ENCODE data around the gene BTBD9. TPM values are rescaled to one million over a fixed set of nuclear protein-coding genes. Genes with fewer than 3 reads are reported as not detected.

Gene BTBD9
- total and polyA plus RNA-seq, 2 of the 13 experiments (the other 11 are each of a cell fraction or from before 2014, with no cell fraction given), result 1.2 to 3.0 TPM

GRCh38 chr6:38648629-38649028 is 8.9 kb upstream of the BTBD9 start (continued):
- TF ChIP-seq ZNF431 (CRISPR knock-in tag; IDR thresholded peaks at IDR 0.05; ENCODE audit: borderline replicate concordance, low read depth) (no peak), ZNF530 (CRISPR knock-in tag; IDR thresholded peaks at IDR 0.05; ENCODE audit: low read depth) (no peak), ZNF580 (CRISPR knock-in tag; IDR thresholded peaks at IDR 0.05; ENCODE audit: borderline replicate concordance, low read depth) (no peak)

DNA sequence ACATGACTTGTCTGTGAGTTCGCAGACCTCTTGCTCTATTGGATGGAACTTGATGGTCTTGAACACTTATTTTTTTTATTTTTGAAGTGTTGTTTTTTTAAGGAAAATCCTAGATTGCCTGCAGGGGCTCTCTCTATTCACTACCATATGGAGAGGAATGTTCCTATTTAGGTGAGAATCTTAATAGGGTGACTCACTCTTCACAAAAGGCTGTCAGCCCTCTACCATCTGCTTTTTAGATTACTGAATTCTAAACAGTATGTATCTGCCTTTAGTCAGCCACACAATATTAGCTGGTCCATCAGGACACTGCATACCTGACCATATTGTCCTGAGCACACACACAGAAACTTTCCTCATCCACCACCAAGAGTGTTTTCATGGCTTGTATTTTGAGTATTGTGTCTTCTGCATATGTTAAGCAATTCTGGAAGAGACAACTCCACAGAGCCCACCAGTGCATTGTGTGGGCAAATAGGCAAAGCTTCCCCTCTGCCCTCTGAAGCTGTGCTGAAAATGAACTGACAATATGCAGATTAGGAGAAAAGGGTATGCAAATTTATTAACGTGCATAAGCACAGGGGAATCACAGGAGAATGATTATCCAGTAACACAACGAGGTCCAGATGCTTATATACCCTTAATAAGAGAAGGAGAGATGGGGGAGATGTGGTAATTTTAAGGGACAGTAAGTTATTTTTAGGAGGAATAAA is 6.6 kb upstream of the BTBD9 start:
- Histone ChIP-seq H3K4me1 (ENCODE audit: insufficient read depth, low read length) (no peaks in the 10 kb centered on the region), H3K27ac (ENCODE audit: extremely low read length, insufficient read depth, low read length) (no peak overlapping the region), H2AFZ (ENCODE audit: low read length) (no peak overlapping the region), H3K9ac (ENCODE audit: insufficient read depth, low read depth, low read length) (no peak overlapping the region), H3K9me3 (ENCODE audit: low read length) (no peaks in the 10 kb centered on the region), H3K36me3 (replicated peaks in 1 of 2; ENCODE audit: control insufficient read depth in 1 of 2, insufficient read depth in 2 of 2, low read length in 2 of 2) (no peaks in the 10 kb centered on the region), H3K4me2 (ENCODE audit: low read depth, low read length) (no peak overlapping the region), H3K79me2 (ENCODE audit: insufficient read depth, low read length) (no peaks in the 10 kb centered on the region), H3K4me3 (replicated peaks in 1 of 3; ENCODE audit: insufficient read depth in 1 of 3, low read depth in 2 of 3, low read length in 3 of 3) (no peak overlapping the region), H3K27me3 (ENCODE audit: control insufficient read depth in 1 of 2, insufficient read depth in 2 of 2, low read length in 2 of 2) (no peaks in the 10 kb centered on the region), H4K20me1 (ENCODE audit: insufficient read depth, low read length) (no peaks in the 10 kb centered on the region)
- FAIRE-seq (no peak), ATAC-seq (no peak), DNase-seq (ENCODE audit: low spot score) (no peak)
- ChIA-PET POLR2A (no interaction called here), CTCF (ENCODE audit: low intra/inter-chr PET ratio, low total read pairs) (no interaction called here)
- intact Hi-C loops (cut with micrococcal nuclease; ENCODE audit: unreplicated experiment) (no loop called here), in situ Hi-C loops (cut with HindIII; ENCODE audit: extremely low pct_ligation_motif_present, low pct_unique_long_range_greater_than_20kb) (no loop called here)
- BruUV-seq (replicated peaks), result no TSS peak
- 23% methylated on average over 3 of the region's 3 CpGs for WGBS (ENCODE audit: low lambda C conversion rate)
- no peak for TF ChIP-seq MEIS1 (CRISPR knock-in tag; IDR thresholded peaks at IDR 0.05; ENCODE audit: borderline replicate concordance)
- no peak for TF ChIP-seq TERF1 (CRISPR knock-in tag; IDR thresholded peaks at IDR 0.05)
- no peak for TF ChIP-seq ZNF546 (CRISPR knock-in tag; conservative IDR thresholded peaks at IDR 0.05)
- no peak for TF ChIP-seq CENPBD1 (CRISPR knock-in tag; IDR thresholded peaks at IDR 0.05; ENCODE audit: borderline replicate concordance, low read depth)
- TF ChIP-seq GPN1 (CRISPR knock-in tag; IDR thresholded peaks at IDR 0.05; ENCODE audit: borderline replicate concordance), result no peak
- TF ChIP-seq SCMH1 (CRISPR knock-in tag; IDR thresholded peaks at IDR 0.05; ENCODE audit: borderline replicate concordance), result no peak
- no peak for TF ChIP-seq GPBP1L1 (CRISPR knock-in tag; IDR thresholded peaks at IDR 0.05)
